Skeletal muscle satellite cell (primary cell): Measurements from ENCODE around the gene CCDC30. TPM values are rescaled to one million over a fixed set of nuclear protein-coding genes. Genes with fewer than 3 reads are reported as not detected.

ENCODE experiments used
- H3K27me3 ChIP-seq: 2 replicates; pipeline ENCODE4 v1.7.0; 2013; ENCODE audit warnings: low read length; ENCODE audit not compliant: control insufficient read depth, insufficient read depth
- H3K36me3 ChIP-seq: 2 replicates; pipeline ENCODE4 v1.7.0; 2013; ENCODE audit warnings: mild to moderate bottlenecking, control low read depth, low read length; ENCODE audit not compliant: insufficient read depth
- H3K4me1 ChIP-seq: 2 replicates; pipeline ENCODE4 v1.7.0; 2013; ENCODE audit warnings: low read length; ENCODE audit not compliant: control insufficient read depth, insufficient read depth
- H3K4me2 ChIP-seq: 2 replicates; pipeline ENCODE4 v1.7.0; 2013; ENCODE audit warnings: mild to moderate bottlenecking, low read length
- H3K4me3 ChIP-seq: 2 replicates; pipeline ENCODE4 v1.7.0; 2013; ENCODE audit warnings: low read length
- H3K9ac ChIP-seq: 2 replicates; pipeline ENCODE4 v1.7.0; 2013; ENCODE audit warnings: mild to moderate bottlenecking, low read depth, low read length, moderate library complexity
- H3K9me3 ChIP-seq: replicated peaks from 2 replicates; pipeline ENCODE4 v1.7.0; 2013; ENCODE audit warnings: mild to moderate bottlenecking, control low read depth, low read length
- total RNA-seq: library from RNA; depleted of rRNA; stranded (reverse); fragments of >200 nt; gene quantifications from 2 replicates; pipeline ENCODE4 v1.2.3, GENCODE V29; 2012; rRNA removed

Gene CCDC30
- total RNA-seq = under 0.01 and 1.1 TPM in 2 replicates

GRCh38 chr1:42462828-42463763, at the start of gene CCDC30:
Gene CCDC30 (plus strand): TSS chr1:42463286. CDS start chr1:42480552, 17,266 bp downstream.
- Histone ChIP-seq H3K9me3 (no peaks in the 10 kb centered on the region), H3K4me2 (peak within 1 kb of the TSS; percentile 93), H3K36me3 (peaks cover 6% of the 10 kb centered on the region), H3K4me3 (peak within 1 kb of the TSS; percentile 80), H3K9ac (peak within 1 kb of the TSS; percentile 76), H3K4me1 (peaks cover 8% of the 10 kb centered on the region), H3K27me3 (no peaks in the 10 kb centered on the region)

GRCh38 chr1:42414551-42415496, 48.3 kb upstream of the CCDC30 start:
- Histone ChIP-seq H3K36me3 (no peaks in the 10 kb centered on the region), H3K9ac (no peak overlapping the region), H3K4me2 (no peak overlapping the region), H3K27me3 (peaks cover 14% of the 10 kb centered on the region), H3K9me3 (no peaks in the 10 kb centered on the region), H3K4me1 (no peaks in the 10 kb centered on the region), H3K4me3 (no peak overlapping the region)

DNA sequence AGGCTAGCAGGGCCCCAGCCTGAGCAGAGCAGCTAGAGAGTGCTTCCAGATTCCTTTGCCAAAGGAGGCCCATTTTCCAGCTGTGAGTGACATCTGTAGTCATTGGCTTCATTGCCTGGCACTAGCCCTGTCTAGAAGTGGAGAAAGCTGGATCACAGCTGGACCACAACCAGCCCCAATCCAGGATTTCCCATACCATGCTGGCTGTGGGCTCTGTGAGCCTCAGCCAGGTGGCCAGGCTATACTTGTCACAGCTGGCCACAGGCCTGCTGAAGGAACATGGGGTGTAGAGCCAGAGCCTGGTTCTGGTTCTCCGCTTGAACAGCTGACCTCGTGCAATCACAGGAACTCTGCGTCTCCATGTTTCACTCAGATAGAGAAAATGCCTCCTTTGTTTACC, 45.9 kb upstream of the CCDC30 start:
- no peaks in the 10 kb centered on the region for H3K9me3 ChIP-seq
- H3K4me3 ChIP-seq = no peak overlapping the region
- H3K27me3 ChIP-seq = peaks cover 37% of the 10 kb centered on the region
- H3K9ac ChIP-seq = no peak overlapping the region
- no peaks in the 10 kb centered on the region for H3K36me3 ChIP-seq
- no peak overlapping the region for H3K4me2 ChIP-seq
- H3K4me1 ChIP-seq = no peaks in the 10 kb centered on the region

- Histone ChIP-seq H3K4me1 (no peaks in the 10 kb centered on the region), H3K9ac (no peak overlapping the region), H3K4me3 (no peak overlapping the region), H3K27me3 (peaks cover 49% of the 10 kb centered on the region), H3K4me2 (no peak overlapping the region), H3K9me3 (no peaks in the 10 kb centered on the region), H3K36me3 (no peaks in the 10 kb centered on the region)
These were observed 44.6 kb upstream of the CCDC30 start for GRCh38 chr1:42418516-42418915.

DNA sequence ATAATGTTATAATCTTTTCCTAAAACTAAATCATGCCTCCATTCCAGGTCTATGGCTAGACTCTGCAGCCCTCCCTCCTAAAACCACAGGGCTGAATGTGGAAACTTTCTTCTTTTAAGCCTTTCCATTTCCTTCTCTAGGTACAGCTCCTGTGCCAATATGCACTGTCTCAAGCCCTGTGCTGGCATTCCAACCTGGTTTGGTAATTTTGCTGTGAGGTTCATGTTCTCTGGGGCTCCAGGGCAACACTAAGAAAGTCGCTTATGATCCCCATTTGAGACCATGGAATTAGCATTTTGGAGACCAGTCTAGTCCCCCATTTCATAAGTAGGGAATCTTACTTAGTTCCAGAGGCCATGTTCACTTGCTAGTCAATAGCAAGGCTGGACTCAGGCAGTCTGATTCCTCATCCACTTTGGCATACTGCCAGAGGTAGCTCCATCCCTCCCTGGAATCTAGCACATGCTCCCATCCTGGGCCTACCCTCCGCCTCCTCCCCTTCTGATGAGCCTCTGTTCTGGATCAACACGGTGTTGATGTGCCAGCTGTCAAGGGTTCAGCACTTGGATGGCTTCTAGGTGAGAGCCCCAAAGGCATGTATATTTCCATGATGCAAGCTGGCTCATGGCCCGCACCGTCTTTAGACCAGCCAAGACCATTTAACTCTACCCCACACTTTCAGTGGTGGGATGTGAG, 43.8 kb upstream of the CCDC30 start:
- H3K4me1 ChIP-seq = no peaks in the 10 kb centered on the region
- peaks cover 51% of the 10 kb centered on the region for H3K27me3 ChIP-seq

GRCh38 chr1:42420121-42420520, 43.0 kb upstream of the CCDC30 start:
- no peaks in the 10 kb centered on the region for H3K4me1 ChIP-seq
- peaks cover 51% of the 10 kb centered on the region for H3K27me3 ChIP-seq

More for the DNA sequence above, 43.8 kb upstream of the CCDC30 start:
- Histone ChIP-seq H3K9me3 (no peaks in the 10 kb centered on the region), H3K9ac (no peak overlapping the region), H3K4me3 (no peak overlapping the region), H3K4me2 (no peak overlapping the region), H3K36me3 (no peaks in the 10 kb centered on the region)

DNA sequence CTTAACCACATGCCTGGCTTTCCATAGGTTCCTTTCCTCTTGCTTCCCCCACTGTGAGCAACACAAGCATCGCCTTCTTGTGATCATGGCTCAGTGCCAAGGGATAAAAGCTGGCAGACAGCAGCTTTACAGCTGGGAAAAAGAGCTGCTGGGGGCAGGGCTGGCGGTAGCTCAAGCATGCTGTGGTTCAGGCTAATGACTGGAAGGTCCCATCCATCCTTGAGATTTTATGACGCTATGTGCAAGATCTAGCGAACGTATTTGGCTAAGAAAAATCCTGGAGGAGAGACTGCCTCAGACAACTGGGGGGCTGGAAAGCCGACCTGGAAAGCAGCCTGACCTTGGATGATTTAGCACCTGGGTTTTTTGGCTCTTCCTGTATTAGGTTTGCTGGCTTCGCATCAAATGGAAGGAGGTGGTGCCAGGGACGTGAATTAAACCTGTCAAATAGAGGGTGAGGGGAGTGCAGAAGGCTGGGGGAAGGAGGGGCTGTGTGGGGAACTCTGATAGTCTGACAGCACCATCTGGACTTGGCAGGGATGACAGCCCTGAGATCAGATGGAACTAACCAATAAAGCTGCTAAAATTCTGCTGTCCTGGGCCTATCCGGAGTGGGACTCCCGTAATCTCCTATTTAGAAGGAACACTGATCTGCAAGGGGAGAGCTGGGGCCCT, 42.0 kb upstream of the CCDC30 start:
- H3K4me1 ChIP-seq = no peaks in the 10 kb centered on the region
- H3K9ac ChIP-seq = no peak overlapping the region
- H3K27me3 ChIP-seq = peaks cover 51% of the 10 kb centered on the region
- H3K36me3 ChIP-seq = no peaks in the 10 kb centered on the region
- no peak overlapping the region for H3K4me2 ChIP-seq
- H3K9me3 ChIP-seq = no peaks in the 10 kb centered on the region
- no peak overlapping the region for H3K4me3 ChIP-seq

More at GRCh38 chr1:42420121-42420520, 43.0 kb upstream of the CCDC30 start:
- no peaks in the 10 kb centered on the region for H3K36me3 ChIP-seq
- H3K9ac ChIP-seq = no peak overlapping the region
- no peak overlapping the region for H3K4me3 ChIP-seq
- no peak overlapping the region for H3K4me2 ChIP-seq
- H3K9me3 ChIP-seq = no peaks in the 10 kb centered on the region

DNA sequence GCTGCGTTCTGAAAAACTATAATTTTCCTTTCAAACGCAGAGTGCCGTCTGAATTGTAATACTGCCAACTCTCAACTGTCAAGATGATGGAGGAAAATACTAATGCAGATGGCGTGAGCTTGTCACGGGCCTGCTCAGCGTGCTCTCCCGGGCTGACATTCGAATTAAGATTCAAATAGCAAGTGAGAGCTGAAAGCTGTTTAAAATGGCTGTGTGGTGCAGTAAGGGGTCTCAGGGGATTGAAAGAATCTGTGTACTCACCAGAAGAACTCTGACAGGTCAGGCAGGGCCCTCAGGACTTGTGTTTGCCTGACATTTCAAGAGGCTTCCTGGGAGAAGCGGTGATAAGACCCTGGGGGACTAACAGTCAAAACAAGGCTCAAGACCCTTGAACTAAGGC, 40.3 kb upstream of the CCDC30 start:
- no peak overlapping the region for H3K4me2 ChIP-seq
- no peak overlapping the region for H3K9ac ChIP-seq
- H3K27me3 ChIP-seq = peaks cover 46% of the 10 kb centered on the region
- H3K9me3 ChIP-seq = no peaks in the 10 kb centered on the region
- H3K36me3 ChIP-seq = no peaks in the 10 kb centered on the region
- no peak overlapping the region for H3K4me3 ChIP-seq
- H3K4me1 ChIP-seq = no peaks in the 10 kb centered on the region

- no peaks in the 10 kb centered on the region for H3K4me1 ChIP-seq
- no peak overlapping the region for H3K9ac ChIP-seq
- H3K4me2 ChIP-seq = no peak overlapping the region
These were observed 39.4 kb upstream of the CCDC30 start for GRCh38 chr1:42423681-42424080.

DNA sequence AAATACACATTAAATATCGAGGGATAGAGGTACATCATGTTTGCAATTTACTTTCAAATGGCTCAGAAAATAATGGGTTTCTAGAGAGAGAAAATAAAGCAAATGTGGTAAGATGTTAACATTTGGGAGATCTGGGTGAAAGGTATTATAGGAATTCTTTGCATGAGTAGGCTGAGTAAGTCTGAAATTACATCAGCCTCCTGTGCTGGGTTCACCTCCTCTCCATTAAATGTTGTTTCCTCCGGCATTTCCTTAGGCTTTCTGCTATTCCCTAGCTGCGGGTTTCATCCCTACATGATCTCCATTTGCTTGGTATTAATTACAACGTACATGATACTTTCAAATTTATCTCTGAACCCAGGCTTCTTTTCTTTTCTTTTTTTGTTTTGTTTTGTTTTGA, 38.9 kb upstream of the CCDC30 start:
- Histone ChIP-seq H3K4me3 (no peak overlapping the region), H3K4me2 (no peak overlapping the region), H3K9me3 (no peaks in the 10 kb centered on the region), H3K4me1 (no peaks in the 10 kb centered on the region), H3K9ac (no peak overlapping the region), H3K27me3 (peaks cover 42% of the 10 kb centered on the region), H3K36me3 (no peaks in the 10 kb centered on the region)

More at GRCh38 chr1:42423681-42424080, 39.4 kb upstream of the CCDC30 start:
- no peak overlapping the region for H3K4me3 ChIP-seq
- peaks cover 46% of the 10 kb centered on the region for H3K27me3 ChIP-seq
- H3K9me3 ChIP-seq = no peaks in the 10 kb centered on the region
- no peaks in the 10 kb centered on the region for H3K36me3 ChIP-seq
